Colonic mucosa (tissue), 4 donors: Measurements from ENCODE around the gene PAPPA. TPM values are rescaled to one million over a fixed set of nuclear protein-coding genes. Genes with fewer than 3 reads are reported as not detected.
A peak's percentile ranks its signal among the peaks of the same experiment; 100 is the strongest.

Experiments
- DNase-seq: peaks from one replicate; pipeline ENCODE4 v3.0.0-alpha.2; 2020
- H3K27ac ChIP-seq: fragments of 200-600 bp; one replicate; pipeline ENCODE4 v1.8.0; 2021
- H3K27me3 ChIP-seq: fragments of 200-600 bp; one replicate; pipeline ENCODE4 v1.8.0; 2021
- H3K36me3 ChIP-seq: fragments of 200-600 bp; one replicate; pipeline ENCODE4 v1.8.0; 2021
- H3K4me1 ChIP-seq: fragments of 200-600 bp; one replicate; pipeline ENCODE4 v1.8.0; 2021; ENCODE audit warnings: mild to moderate bottlenecking
- H3K4me3 ChIP-seq: fragments of 200-600 bp; one replicate; pipeline ENCODE4 v1.8.0; 2021
- H3K9ac ChIP-seq, 2 donors: one replicate each; pipeline ENCODE4 v1.7.0; 2013; ENCODE audit warnings: control low read depth in 2 of 2, low read depth in 2 of 2, low read length in 2 of 2
- H3K9me3 ChIP-seq: fragments of 200-600 bp; one replicate; pipeline ENCODE4 v1.8.0; 2021
- intact Hi-C: fragments of 100-400 bp; cut with DNase I; formaldehyde crosslinking; loops from one replicate; pipeline ENCODE4 v1.14.1; 2022
- total RNA-seq, 2 donors: library from RNA; stranded (reverse); fragmentation: NEBNext Ultra II Directional in 1 of 2; extraction: Animal tissue kit (Norgen Biotek cat#: 25700) in 1 of 2; gene quantifications; one replicate each; pipeline ENCODE4 v1.2.1, GENCODE V29; 2021
- TF ChIP-seq, protein P1 (sequence below): fragments of 200-600 bp; IDR thresholded peaks from one replicate; pipeline ENCODE4 v1.8.0; 2022; ENCODE audit warnings: antibody characterized with exemption, mild to moderate bottlenecking
- donor health status: healthy.
- donor health status: DM: no; HTN: no; CAD: no.
- donor health status: DM: no; HTN: no; CAD: no.

PAPPA gene
- total RNA-seq, 2 donors from 2014 or later, result 0.99 to 1.2 TPM

DNA sequence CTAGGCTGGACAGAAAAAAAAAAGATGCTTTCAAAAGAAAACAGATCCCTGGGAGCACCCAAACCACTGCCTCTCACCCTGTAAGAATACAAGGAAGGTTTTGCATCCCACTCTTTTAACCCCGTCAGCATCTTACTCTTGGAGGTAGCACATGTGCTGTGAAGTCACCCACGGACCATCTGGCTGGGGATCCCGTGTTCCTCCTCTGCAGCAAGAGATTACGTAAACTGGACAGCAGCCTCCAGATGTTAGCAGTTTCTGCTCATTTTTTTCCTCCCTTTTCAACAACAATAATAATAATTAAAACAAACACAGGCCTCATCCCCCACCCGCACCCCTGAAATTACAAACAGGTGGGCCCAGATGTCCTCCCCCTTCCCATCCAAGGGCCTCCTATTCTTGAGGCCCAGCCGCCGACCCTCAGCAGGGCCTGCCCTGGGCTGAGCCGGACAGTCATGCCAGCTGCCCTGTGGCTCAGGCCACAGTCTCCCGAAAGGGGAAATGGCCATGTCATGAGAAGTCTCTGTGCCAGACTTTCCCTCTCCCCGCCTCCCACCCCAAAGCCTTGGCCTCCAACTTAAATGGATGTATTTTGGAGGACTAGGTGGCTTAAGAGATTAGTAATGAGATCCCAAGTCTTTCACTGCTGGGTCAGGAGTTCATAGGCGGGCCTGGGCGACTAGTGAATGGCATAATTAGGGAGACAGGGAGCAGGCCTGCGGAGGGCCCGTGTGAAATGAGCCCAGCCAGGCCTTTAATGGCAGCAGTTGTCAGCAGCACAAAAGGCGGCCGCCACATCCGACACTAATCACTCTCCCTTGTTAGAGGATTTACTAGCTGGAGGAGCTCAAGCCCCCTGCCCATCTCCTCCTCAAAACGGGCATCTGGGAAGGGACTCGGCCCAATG, 165.1 kb downstream of the PAPPA start:
- H3K27me3 ChIP-seq, result no peaks in the 10 kb centered on the region
- H3K9ac ChIP-seq, result no peak overlapping the region
- intact Hi-C loops, result loop anchor here (10.0 kb wide), 1 partner anchor 256 kb away; no protein-coding TSS in a partner anchor
- peak; percentile 17 for DNase-seq
- no peaks in the 10 kb centered on the region for H3K36me3 ChIP-seq
- no peak overlapping the region for H3K4me3 ChIP-seq
- H3K27ac ChIP-seq, result no peak overlapping the region
- no peaks in the 10 kb centered on the region for H3K4me1 ChIP-seq
- TF ChIP-seq, protein P1, sequence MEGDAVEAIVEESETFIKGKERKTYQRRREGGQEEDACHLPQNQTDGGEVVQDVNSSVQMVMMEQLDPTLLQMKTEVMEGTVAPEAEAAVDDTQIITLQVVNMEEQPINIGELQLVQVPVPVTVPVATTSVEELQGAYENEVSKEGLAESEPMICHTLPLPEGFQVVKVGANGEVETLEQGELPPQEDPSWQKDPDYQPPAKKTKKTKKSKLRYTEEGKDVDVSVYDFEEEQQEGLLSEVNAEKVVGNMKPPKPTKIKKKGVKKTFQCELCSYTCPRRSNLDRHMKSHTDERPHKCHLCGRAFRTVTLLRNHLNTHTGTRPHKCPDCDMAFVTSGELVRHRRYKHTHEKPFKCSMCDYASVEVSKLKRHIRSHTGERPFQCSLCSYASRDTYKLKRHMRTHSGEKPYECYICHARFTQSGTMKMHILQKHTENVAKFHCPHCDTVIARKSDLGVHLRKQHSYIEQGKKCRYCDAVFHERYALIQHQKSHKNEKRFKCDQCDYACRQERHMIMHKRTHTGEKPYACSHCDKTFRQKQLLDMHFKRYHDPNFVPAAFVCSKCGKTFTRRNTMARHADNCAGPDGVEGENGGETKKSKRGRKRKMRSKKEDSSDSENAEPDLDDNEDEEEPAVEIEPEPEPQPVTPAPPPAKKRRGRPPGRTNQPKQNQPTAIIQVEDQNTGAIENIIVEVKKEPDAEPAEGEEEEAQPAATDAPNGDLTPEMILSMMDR, result no peak
- H3K9me3 ChIP-seq, result no peaks in the 10 kb centered on the region

DNA sequence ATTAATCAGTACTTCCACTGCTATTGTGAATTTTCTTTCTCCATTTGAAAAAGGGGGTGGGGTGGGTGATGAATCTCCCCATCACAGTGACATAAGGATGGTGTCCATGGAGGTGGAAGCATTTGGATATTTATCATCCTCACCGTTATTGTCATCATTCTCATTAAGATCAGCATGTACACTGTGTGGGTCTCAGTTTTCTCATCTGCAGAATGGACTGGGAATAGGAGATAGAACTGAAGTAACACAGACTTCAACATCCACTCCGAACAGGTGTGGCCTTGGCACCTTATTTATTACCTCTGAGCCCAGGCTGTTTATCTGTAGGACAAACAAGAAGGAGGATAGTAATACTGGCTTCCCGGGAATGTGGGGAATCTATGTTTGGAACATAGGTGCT, 165.9 kb downstream of the PAPPA start:
- no peak overlapping the region for H3K27ac ChIP-seq
- TF ChIP-seq, protein P1, result no peak
- no peaks in the 10 kb centered on the region for H3K36me3 ChIP-seq
- H3K9me3 ChIP-seq, result no peaks in the 10 kb centered on the region
- no peaks in the 10 kb centered on the region for H3K27me3 ChIP-seq
- DNase-seq, result no peak
- H3K4me1 ChIP-seq, result no peaks in the 10 kb centered on the region
- no peak overlapping the region for H3K4me3 ChIP-seq
- H3K9ac ChIP-seq, result no peak overlapping the region
- intact Hi-C loops, result loop anchor here (10.0 kb wide), 1 partner anchor 255 kb away; no protein-coding TSS in a partner anchor

DNA sequence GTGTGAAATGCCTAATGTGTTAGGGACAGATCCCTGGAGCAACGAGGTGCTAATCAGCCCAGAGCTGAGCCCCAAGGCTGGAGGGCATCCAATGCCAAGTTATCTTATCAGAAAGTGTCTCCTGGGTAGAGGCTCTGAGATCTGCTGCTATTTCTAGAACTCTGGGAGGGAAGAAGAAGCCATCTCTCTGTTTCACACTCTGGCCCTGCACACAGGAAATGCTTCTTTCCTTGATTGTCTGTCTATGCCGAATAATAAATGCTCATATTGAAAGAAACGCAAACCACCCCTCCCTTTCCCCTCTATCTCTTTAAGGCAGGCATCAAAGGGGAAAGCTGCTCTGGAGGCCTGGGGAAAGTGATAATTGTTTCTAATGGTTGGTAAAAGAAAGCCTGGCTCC, 166.7 kb downstream of the PAPPA start:
- TF ChIP-seq, protein P1, result no peak
- Histone ChIP-seq H3K4me1 (no peaks in the 10 kb centered on the region), H3K27me3 (no peaks in the 10 kb centered on the region), H3K36me3 (no peaks in the 10 kb centered on the region), H3K27ac (no peak overlapping the region), H3K9ac (no peak overlapping the region), H3K9me3 (no peaks in the 10 kb centered on the region), H3K4me3 (no peak overlapping the region)
- intact Hi-C loops, result no loop called here
- DNase-seq, result no peak

DNA sequence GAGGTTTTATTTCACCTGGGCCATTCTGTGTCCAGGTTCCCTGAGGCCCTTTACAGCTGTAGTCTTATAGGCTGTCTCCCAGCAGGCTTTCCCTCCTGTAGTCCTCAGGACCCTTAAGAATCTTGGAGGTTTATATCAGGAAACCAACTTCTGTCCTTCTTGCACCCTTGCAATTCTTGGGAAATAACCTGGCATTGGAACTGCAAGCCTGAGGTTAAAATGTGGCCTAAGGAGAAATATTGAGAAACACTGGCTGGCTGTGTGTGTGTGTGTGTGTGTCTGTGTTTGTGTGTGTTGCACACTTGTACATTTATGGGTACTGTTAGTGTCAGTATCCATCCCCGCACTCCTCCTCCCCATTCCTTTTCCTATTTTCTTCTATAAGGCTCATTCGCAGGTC, 168.9 kb downstream of the PAPPA start:
- Histone ChIP-seq H3K9ac (no peak overlapping the region), H3K27me3 (no peaks in the 10 kb centered on the region), H3K4me3 (no peak overlapping the region), H3K9me3 (no peaks in the 10 kb centered on the region), H3K4me1 (no peaks in the 10 kb centered on the region), H3K36me3 (no peaks in the 10 kb centered on the region), H3K27ac (no peak overlapping the region)
- TF ChIP-seq, protein P1, result no peak
- no peak for DNase-seq
- intact Hi-C loops, result no loop called here

DNA sequence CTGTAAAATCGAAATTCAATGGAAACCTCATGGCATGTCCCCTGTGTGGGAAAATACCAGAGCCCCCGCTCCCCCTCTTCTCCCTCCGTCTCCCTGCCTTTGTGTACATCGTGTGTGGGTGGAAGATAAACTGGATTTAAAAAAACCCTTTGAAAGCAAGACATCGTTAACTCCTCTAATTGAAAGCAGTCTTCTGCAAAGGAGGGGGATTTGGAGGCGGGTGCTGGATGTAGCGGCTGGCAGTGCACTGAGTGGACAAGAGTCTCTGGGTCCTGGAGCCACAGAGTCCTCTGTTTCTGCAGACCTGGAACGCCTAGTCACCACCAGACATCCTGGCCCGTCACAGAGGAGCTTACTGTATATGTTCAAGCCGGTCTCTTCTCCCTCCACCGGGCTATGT, 169.4 kb downstream of the PAPPA start:
- Histone ChIP-seq H3K9ac (no peak overlapping the region), H3K4me1 (no peaks in the 10 kb centered on the region), H3K9me3 (no peaks in the 10 kb centered on the region), H3K27ac (no peak overlapping the region), H3K27me3 (no peaks in the 10 kb centered on the region), H3K4me3 (no peak overlapping the region), H3K36me3 (no peaks in the 10 kb centered on the region)
- intact Hi-C loops, result no loop called here
- TF ChIP-seq, protein P1, result no peak
- no peak for DNase-seq
